ENCODE results near the gene SLC9B2.

The SLC9B2 gene

GRCh38 chr4:103075435-103075893 lies 1.1 kb downstream of the SLC9B2 start:
- no peak for TF ChIP-seq CTCF (IDR thresholded peaks at IDR 0.05)
- H3K27ac Mint-ChIP-seq: peak overlapping the region; percentile 58
- H3K36me3 Mint-ChIP-seq (ENCODE audit: low read depth): peaks cover 45% of the 10 kb centered on the region
- H3K4me1 Mint-ChIP-seq: peaks cover 20% of the 10 kb centered on the region
- peak overlapping the region; percentile 94 for H3K4me3 Mint-ChIP-seq
- no peak for DNase-seq
- H3K9me3 Mint-ChIP-seq: peaks cover 4% of the 10 kb centered on the region
- peaks cover 4% of the 10 kb centered on the region for H3K27me3 Mint-ChIP-seq (ENCODE audit: low read depth, poor library complexity)

GRCh38 chr4:103074744-103075434 lies 1.7 kb downstream of the SLC9B2 start:
- TF ChIP-seq CTCF (IDR thresholded peaks at IDR 0.05): no peak
- H3K9me3 Mint-ChIP-seq: peaks cover 4% of the 10 kb centered on the region
- no peak overlapping the region for H3K27ac Mint-ChIP-seq
- DNase-seq: no peak
- peaks cover 42% of the 10 kb centered on the region for H3K36me3 Mint-ChIP-seq (ENCODE audit: low read depth)
- H3K4me3 Mint-ChIP-seq: peak overlapping the region; percentile 94
- peaks cover 4% of the 10 kb centered on the region for H3K27me3 Mint-ChIP-seq (ENCODE audit: low read depth, poor library complexity)
- peaks cover 20% of the 10 kb centered on the region for H3K4me1 Mint-ChIP-seq

GRCh38 chr4:103073792-103074438 lies 2.6 kb downstream of the SLC9B2 start:
- no peak overlapping the region for H3K4me3 Mint-ChIP-seq
- peaks cover 4% of the 10 kb centered on the region for H3K9me3 Mint-ChIP-seq
- DNase-seq: no peak
- TF ChIP-seq CTCF (IDR thresholded peaks at IDR 0.05): no peak
- H3K27me3 Mint-ChIP-seq (ENCODE audit: low read depth, poor library complexity): peaks cover 4% of the 10 kb centered on the region
- H3K36me3 Mint-ChIP-seq (ENCODE audit: low read depth): peaks cover 35% of the 10 kb centered on the region
- no peak overlapping the region for H3K27ac Mint-ChIP-seq
- peaks cover 20% of the 10 kb centered on the region for H3K4me1 Mint-ChIP-seq

- Mint-ChIP-seq H3K27ac (no peak overlapping the region), H3K36me3 (ENCODE audit: low read depth) (peaks cover 30% of the 10 kb centered on the region), H3K4me1 (peaks cover 4% of the 10 kb centered on the region), H3K4me3 (no peak overlapping the region), H3K27me3 (ENCODE audit: low read depth, poor library complexity) (no peaks in the 10 kb centered on the region), H3K9me3 (peaks cover 4% of the 10 kb centered on the region)
- DNase-seq: no peak
- no peak for TF ChIP-seq CTCF (IDR thresholded peaks at IDR 0.05)
Observed at GRCh38 chr4:103067841-103068547, 8.6 kb downstream of the SLC9B2 start.

GRCh38 chr4:103060453-103061148 lies 16.0 kb downstream of the SLC9B2 start:
- peaks cover 12% of the 10 kb centered on the region for H3K36me3 Mint-ChIP-seq (ENCODE audit: low read depth)
- no peaks in the 10 kb centered on the region for H3K9me3 Mint-ChIP-seq
- no peak overlapping the region for H3K27ac Mint-ChIP-seq
- TF ChIP-seq CTCF (IDR thresholded peaks at IDR 0.05): no peak
- no peak overlapping the region for H3K4me3 Mint-ChIP-seq
- no peaks in the 10 kb centered on the region for H3K27me3 Mint-ChIP-seq (ENCODE audit: low read depth, poor library complexity)
- no peaks in the 10 kb centered on the region for H3K4me1 Mint-ChIP-seq
- no peak for DNase-seq

All from nephron progenitor cell (in vitro differentiated cells).